NB4 (cell line): ENCODE data around the gene CD55.

ENCODE experiments used
- MAX ChIP-seq: IDR thresholded peaks from 2 replicates; pipeline ENCODE4 v1.6.1; 2011; ENCODE audit warnings: low read depth, low read length
- MYC ChIP-seq: IDR thresholded peaks from 2 replicates; pipeline ENCODE4 v1.6.1; 2011; ENCODE audit warnings: low read depth, low read length
- POLR2A ChIP-seq: IDR thresholded peaks from 2 replicates; pipeline ENCODE4 v1.6.1; 2011; ENCODE audit warnings: mild to moderate bottlenecking; ENCODE audit not compliant: insufficient read length; ENCODE audit errors: extremely low read depth
- TF ChIP-seq, protein P1 (sequence below): IDR thresholded peaks from one replicate; pipeline ENCODE4 v1.5.1; 2012; ENCODE audit warnings: low read depth, low read length

- TF ChIP-seq, protein P1, sequence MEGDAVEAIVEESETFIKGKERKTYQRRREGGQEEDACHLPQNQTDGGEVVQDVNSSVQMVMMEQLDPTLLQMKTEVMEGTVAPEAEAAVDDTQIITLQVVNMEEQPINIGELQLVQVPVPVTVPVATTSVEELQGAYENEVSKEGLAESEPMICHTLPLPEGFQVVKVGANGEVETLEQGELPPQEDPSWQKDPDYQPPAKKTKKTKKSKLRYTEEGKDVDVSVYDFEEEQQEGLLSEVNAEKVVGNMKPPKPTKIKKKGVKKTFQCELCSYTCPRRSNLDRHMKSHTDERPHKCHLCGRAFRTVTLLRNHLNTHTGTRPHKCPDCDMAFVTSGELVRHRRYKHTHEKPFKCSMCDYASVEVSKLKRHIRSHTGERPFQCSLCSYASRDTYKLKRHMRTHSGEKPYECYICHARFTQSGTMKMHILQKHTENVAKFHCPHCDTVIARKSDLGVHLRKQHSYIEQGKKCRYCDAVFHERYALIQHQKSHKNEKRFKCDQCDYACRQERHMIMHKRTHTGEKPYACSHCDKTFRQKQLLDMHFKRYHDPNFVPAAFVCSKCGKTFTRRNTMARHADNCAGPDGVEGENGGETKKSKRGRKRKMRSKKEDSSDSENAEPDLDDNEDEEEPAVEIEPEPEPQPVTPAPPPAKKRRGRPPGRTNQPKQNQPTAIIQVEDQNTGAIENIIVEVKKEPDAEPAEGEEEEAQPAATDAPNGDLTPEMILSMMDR = no peak
- TF ChIP-seq MAX (no peak), POLR2A (no peak), MYC (no peak)
Observed at GRCh38 chr1:207396168-207396746, 74.8 kb downstream of the CD55 start.
